Activated naive CD4-positive, alpha-beta T cell treated with anti-CD3 and anti-CD28 coated beads for 36 hours (primary cell): ENCODE measurements around the gene C4orf17. TPM values are rescaled to one million over a fixed set of nuclear protein-coding genes. Genes with fewer than 3 reads are reported as not detected.
A peak's percentile ranks its signal among the peaks of the same experiment; 100 is the strongest.

Source experiments
- CTCF ChIA-PET: fragments of 350-600 bp; sonication (Branson Sonifier 250); formaldehyde crosslinking; loops from one replicate; lab custom pipeline; 2021; ENCODE audit warnings: antibody characterized with exemption; lab: Charles Lee
- DNase-seq: peaks from one replicate; pipeline ENCODE4 v3.0.0-alpha.2; 2020
- H3K27ac Mint-ChIP-seq: one replicate; pipeline ENCODE4 v1.8.0; 2021; ENCODE audit warnings: mild to moderate bottlenecking, mixed read lengths
- H3K27me3 Mint-ChIP-seq: one replicate; pipeline ENCODE4 v1.8.0; 2021; ENCODE audit warnings: low read depth, mixed read lengths
- H3K36me3 Mint-ChIP-seq: one replicate; pipeline ENCODE4 v1.8.0; 2021; ENCODE audit warnings: low read depth, mixed read lengths
- H3K4me1 Mint-ChIP-seq: one replicate; pipeline ENCODE4 v1.8.0; 2021; ENCODE audit warnings: low read depth, mixed read lengths
- H3K4me3 Mint-ChIP-seq: one replicate; pipeline ENCODE4 v1.8.0; 2021; ENCODE audit warnings: mild to moderate bottlenecking, moderate library complexity, mixed read lengths
- H3K9me3 Mint-ChIP-seq: one replicate; pipeline ENCODE4 v1.8.0; 2021; ENCODE audit warnings: mixed read lengths
- intact Hi-C: fragments of 100-400 bp; cut with micrococcal nuclease; formaldehyde crosslinking; loops from one replicate; pipeline ENCODE4 v1.15.1; 2023
- total RNA-seq, 2 experiments: library from RNA; stranded (reverse); gene quantifications; one replicate each; pipeline ENCODE4 v1.2.3, GENCODE V29; 2021

The C4orf17 gene
- total RNA-seq, 2 experiments from 2014 or later = not detected

- no peak for DNase-seq
- peaks cover 3% of the 10 kb centered on the region for H3K36me3 Mint-ChIP-seq
- H3K4me1 Mint-ChIP-seq = no peaks in the 10 kb centered on the region
- peaks cover 6% of the 10 kb centered on the region for H3K9me3 Mint-ChIP-seq
- H3K4me3 Mint-ChIP-seq = no peak overlapping the region
- no peak overlapping the region for H3K27ac Mint-ChIP-seq
- intact Hi-C loops = no loop called here
- CTCF ChIA-PET = no interaction called here
- no peaks in the 10 kb centered on the region for H3K27me3 Mint-ChIP-seq
Measured at GRCh38 chr4:99540277-99540939, 29.6 kb downstream of the C4orf17 start.

GRCh38 chr4:99552872-99553271 is 42.1 kb downstream of the C4orf17 start:
- CTCF ChIA-PET = interaction anchor here (1.6 kb wide), 1 partner anchor 255 kb away, joined by 8 read pairs; no protein-coding TSS in a partner anchor
- DNase-seq = no peak
- Mint-ChIP-seq H3K27me3 (no peaks in the 10 kb centered on the region), H3K9me3 (no peaks in the 10 kb centered on the region), H3K36me3 (peaks cover 12% of the 10 kb centered on the region), H3K4me3 (no peak overlapping the region), H3K27ac (no peak overlapping the region), H3K4me1 (no peaks in the 10 kb centered on the region)
- intact Hi-C loops = no loop called here

GRCh38 chr4:99563310-99564186 is 52.7 kb downstream of the C4orf17 start, which contains the start of gene TRMT10A:
TSS of gene TRMT10A (minus strand) at chr4:99564039. CDS start at chr4:99559338, 4,701 bp downstream.
- peaks cover 6% of the 10 kb centered on the region for H3K27me3 Mint-ChIP-seq

GRCh38 chr4:99564921-99565320 is 54.1 kb downstream of the C4orf17 start:
- CTCF ChIA-PET = interaction anchor here (3.2 kb wide), 1 partner anchor 243 kb away, joined by 24 read pairs; no protein-coding TSS in a partner anchor
- H3K27me3 Mint-ChIP-seq = peaks cover 11% of the 10 kb centered on the region
- no peak overlapping the region for H3K27ac Mint-ChIP-seq
- peaks cover 14% of the 10 kb centered on the region for H3K4me1 Mint-ChIP-seq
- H3K36me3 Mint-ChIP-seq = no peaks in the 10 kb centered on the region
- intact Hi-C loops = loop anchor here (1.0 to 5.0 kb wide), 6 partner anchors 147 to 1422 kb away; partner anchors contain the start of genes ADH5, EIF4E, RAP1GDS1 and STPG2
- no peak overlapping the region for H3K4me3 Mint-ChIP-seq
- no peaks in the 10 kb centered on the region for H3K9me3 Mint-ChIP-seq
- DNase-seq = no peak

More at GRCh38 chr4:99563310-99564186, 52.7 kb downstream of the C4orf17 start, which contains the start of gene TRMT10A:
- Mint-ChIP-seq H3K4me3 (peak within 1 kb of the TSS; percentile 93), H3K27ac (peak within 1 kb of the TSS; percentile 96), H3K36me3 (no peaks in the 10 kb centered on the region), H3K4me1 (peaks cover 14% of the 10 kb centered on the region), H3K9me3 (no peaks in the 10 kb centered on the region)
- CTCF ChIA-PET = interaction anchor here (0.8 to 3.2 kb wide), 4 partner anchors 245 to 323 kb away, joined by 3 to 24 read pairs (median 6); no protein-coding TSS in a partner anchor
- DNase-seq = peak; percentile 97
- intact Hi-C loops = loop anchor here (1.0 to 5.0 kb wide), 17 partner anchors 51 to 1420 kb away; partner anchors contain the start of genes ADH5, EIF4E, LAMTOR3 and METAP1

GRCh38 chr4:99571883-99572282 is 61.1 kb downstream of the C4orf17 start:
- no peak for DNase-seq
- H3K9me3 Mint-ChIP-seq = no peaks in the 10 kb centered on the region
- H3K4me3 Mint-ChIP-seq = no peak overlapping the region
- no peaks in the 10 kb centered on the region for H3K36me3 Mint-ChIP-seq
- H3K27ac Mint-ChIP-seq = no peak overlapping the region
- CTCF ChIA-PET = no interaction called here
- no peaks in the 10 kb centered on the region for H3K4me1 Mint-ChIP-seq
- H3K27me3 Mint-ChIP-seq = peaks cover 21% of the 10 kb centered on the region
- intact Hi-C loops = no loop called here

GRCh38 chr4:99572527-99573240 is 61.9 kb downstream of the C4orf17 start:
- DNase-seq = no peak
- Mint-ChIP-seq H3K4me1 (no peaks in the 10 kb centered on the region), H3K36me3 (no peaks in the 10 kb centered on the region), H3K9me3 (no peaks in the 10 kb centered on the region), H3K27me3 (peaks cover 21% of the 10 kb centered on the region), H3K4me3 (no peak overlapping the region), H3K27ac (no peak overlapping the region)
- CTCF ChIA-PET = interaction anchor here (0.7 kb wide), 1 partner anchor 236 kb away, joined by 4 read pairs; no protein-coding TSS in a partner anchor
- intact Hi-C loops = no loop called here

GRCh38 chr4:99573735-99574368 is 63.0 kb downstream of the C4orf17 start:
- Mint-ChIP-seq H3K36me3 (no peaks in the 10 kb centered on the region), H3K27ac (no peak overlapping the region), H3K9me3 (no peaks in the 10 kb centered on the region), H3K4me3 (no peak overlapping the region), H3K4me1 (no peaks in the 10 kb centered on the region), H3K27me3 (peaks cover 17% of the 10 kb centered on the region)
- DNase-seq = no peak
- CTCF ChIA-PET = no interaction called here
- intact Hi-C loops = no loop called here

- peaks cover 15% of the 10 kb centered on the region for H3K27me3 Mint-ChIP-seq
- H3K36me3 Mint-ChIP-seq = no peaks in the 10 kb centered on the region
- intact Hi-C loops = no loop called here
- no peak within 1 kb of the TSS for H3K27ac Mint-ChIP-seq
- no peaks in the 10 kb centered on the region for H3K4me1 Mint-ChIP-seq
- H3K4me3 Mint-ChIP-seq = no peak within 1 kb of the TSS
- no peaks in the 10 kb centered on the region for H3K9me3 Mint-ChIP-seq
- CTCF ChIA-PET = interaction anchor here (1.2 kb wide), 1 partner anchor 234 kb away, joined by 3 read pairs; no protein-coding TSS in a partner anchor
- DNase-seq = no peak
Measured at GRCh38 chr4:99574530-99575324, 63.9 kb downstream of the C4orf17 start, which contains the start of gene MTTP. TSS of gene MTTP (plus strand) at chr4:99574824. CDS start at chr4:99574910, 86 bp downstream.

- Mint-ChIP-seq H3K4me1 (no peaks in the 10 kb centered on the region), H3K9me3 (no peaks in the 10 kb centered on the region), H3K36me3 (no peaks in the 10 kb centered on the region), H3K4me3 (no peak overlapping the region), H3K27ac (no peak overlapping the region), H3K27me3 (peaks cover 14% of the 10 kb centered on the region)
- CTCF ChIA-PET = interaction anchor here (0.6 kb wide), 1 partner anchor 18 kb away, joined by 6 read pairs; no protein-coding TSS in a partner anchor
- intact Hi-C loops = no loop called here
- DNase-seq = no peak
Measured at GRCh38 chr4:99578714-99579113, 67.9 kb downstream of the C4orf17 start.

- H3K36me3 Mint-ChIP-seq = no peaks in the 10 kb centered on the region
- no peak overlapping the region for H3K4me3 Mint-ChIP-seq
- H3K9me3 Mint-ChIP-seq = no peaks in the 10 kb centered on the region
- H3K27ac Mint-ChIP-seq = no peak overlapping the region
- DNase-seq = no peak
- CTCF ChIA-PET = no interaction called here
- intact Hi-C loops = no loop called here
- H3K27me3 Mint-ChIP-seq = peaks cover 9% of the 10 kb centered on the region
- no peaks in the 10 kb centered on the region for H3K4me1 Mint-ChIP-seq
Measured at GRCh38 chr4:99585516-99585915, 74.7 kb downstream of the C4orf17 start.

- H3K36me3 Mint-ChIP-seq = no peaks in the 10 kb centered on the region
- no peaks in the 10 kb centered on the region for H3K4me1 Mint-ChIP-seq
- CTCF ChIA-PET = no interaction called here
- intact Hi-C loops = no loop called here
- no peak overlapping the region for H3K27ac Mint-ChIP-seq
- peaks cover 9% of the 10 kb centered on the region for H3K27me3 Mint-ChIP-seq
- no peak overlapping the region for H3K4me3 Mint-ChIP-seq
- DNase-seq = no peak
- no peaks in the 10 kb centered on the region for H3K9me3 Mint-ChIP-seq
Measured at GRCh38 chr4:99586322-99586721, 75.5 kb downstream of the C4orf17 start.
